NOMO-1 treated with DMSO at 0.1 percent for 48 hours (cell line): Measurements from ENCODE around the gene C1orf56.
A peak's percentile ranks its signal among the peaks of the same experiment; 100 is the strongest.

Experiments
- DNase-seq: peaks from one replicate; lab custom pipeline; 2025; ENCODE audit not compliant: unreplicated experiment; lab: John Stamatoyannopoulos, UW

Gene C1orf56

DNA sequence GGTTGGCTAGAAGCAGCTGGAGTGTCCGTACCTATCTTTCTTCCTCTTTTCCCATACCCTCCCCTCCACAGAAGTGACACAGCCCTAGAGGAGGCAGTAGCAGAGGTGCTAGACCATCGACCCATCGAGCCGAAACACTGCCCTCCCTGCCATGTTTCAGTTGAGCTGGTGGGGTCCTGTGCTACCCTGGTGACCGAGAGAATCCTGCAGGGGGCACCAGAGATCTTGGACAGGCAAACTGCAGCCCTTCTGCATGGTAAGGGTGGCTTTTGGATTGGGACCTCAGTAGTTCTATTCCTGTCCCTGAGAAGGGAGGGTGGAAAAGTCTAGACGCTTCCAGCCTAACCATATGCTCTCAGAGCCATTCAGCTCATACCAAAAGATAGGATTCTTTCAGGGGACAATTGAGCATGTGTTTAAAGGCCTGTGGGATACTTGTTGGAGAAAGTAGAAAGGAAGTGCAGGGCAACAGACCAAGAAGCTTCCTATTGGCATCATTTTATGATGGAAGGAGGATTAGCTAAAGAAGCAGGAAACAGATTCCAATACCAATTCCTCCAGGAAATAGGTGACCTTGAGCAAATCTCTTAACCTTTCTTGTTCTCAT, 22.9 kb upstream of the C1orf56 start:
- DNase-seq: peak; percentile 63

- DNase-seq: no peak
Observed at GRCh38 chr1:151026460-151026859, 21.1 kb upstream of the C1orf56 start.

DNA sequence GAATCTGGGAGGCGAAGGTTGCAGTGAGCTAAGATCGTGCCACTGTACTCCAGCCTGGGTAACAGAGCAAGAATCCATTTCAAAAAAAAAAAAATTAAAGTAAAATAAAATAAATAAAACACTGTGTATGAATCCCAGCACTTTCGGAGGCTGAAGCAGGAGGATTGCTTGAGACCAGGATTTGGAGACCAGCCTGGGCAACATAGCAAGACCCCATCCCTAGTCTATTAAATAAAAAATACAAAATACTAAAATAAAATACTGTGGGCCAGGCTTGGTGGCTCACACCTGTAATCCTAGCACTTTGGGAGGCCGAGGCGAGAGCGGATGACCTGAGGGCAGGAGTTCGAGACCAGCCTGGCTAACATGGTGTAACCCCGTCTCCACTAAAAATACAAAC, 15.4 kb upstream of the C1orf56 start:
- DNase-seq: no peak

DNA sequence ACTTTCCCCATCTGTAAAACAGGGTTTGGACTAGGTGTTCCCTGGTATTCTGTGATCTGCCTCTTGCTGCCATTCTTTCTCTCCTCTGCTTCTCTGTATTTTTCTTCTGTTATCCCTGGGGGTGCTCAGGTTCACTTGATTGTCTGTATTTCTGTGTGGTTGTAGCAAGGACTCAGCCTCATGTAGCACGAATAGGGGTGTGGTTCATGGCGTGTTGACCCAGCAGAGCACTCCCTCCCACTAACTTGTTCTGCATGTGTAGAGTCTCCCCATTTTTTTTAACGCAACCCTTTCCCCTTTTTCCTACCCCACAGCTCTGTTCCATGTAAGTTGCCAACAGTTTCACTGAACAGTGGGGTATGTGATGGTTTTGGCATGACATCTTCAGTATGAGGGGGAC, 12.4 kb upstream of the C1orf56 start:
- no peak for DNase-seq

DNA sequence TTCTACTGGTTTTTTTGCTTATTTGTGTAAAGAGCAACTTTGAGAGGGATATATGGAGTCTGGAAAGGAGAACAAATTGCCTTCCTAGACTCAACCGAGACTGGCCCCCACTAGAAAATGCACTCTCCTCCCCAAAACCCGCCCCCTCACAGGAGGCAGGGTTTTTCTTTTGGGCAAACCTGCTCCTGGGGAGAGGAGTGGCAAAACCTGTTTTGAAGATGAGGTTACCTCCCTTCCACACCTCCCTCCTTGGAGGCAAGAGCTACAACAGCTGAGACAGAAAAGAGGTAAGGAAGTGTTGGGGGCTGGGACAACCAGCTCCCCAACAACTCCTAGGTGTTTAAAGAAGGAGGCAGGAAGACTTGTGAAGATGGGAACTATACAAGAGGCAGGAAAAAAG, 11.2 kb upstream of the C1orf56 start, which contains the start of gene BNIPL:
Gene BNIPL, plus strand, starts transcription at position 231 of the 400 bp plus-strand sequence. Its CDS starts 140 bp downstream, at position 371.
- DNase-seq: no peak

GRCh38 chr1:151037032-151037431, 10.5 kb upstream of the C1orf56 start:
- DNase-seq: no peak

GRCh38 chr1:151039521-151039920, 8.0 kb upstream of the C1orf56 start:
- no peak for DNase-seq

GRCh38 chr1:151043163-151043562, 4.4 kb upstream of the C1orf56 start:
- DNase-seq: no peak

GRCh38 chr1:151047925-151048644, 534 bp downstream of the C1orf56 start:
- peak; percentile 40 for DNase-seq

DNA sequence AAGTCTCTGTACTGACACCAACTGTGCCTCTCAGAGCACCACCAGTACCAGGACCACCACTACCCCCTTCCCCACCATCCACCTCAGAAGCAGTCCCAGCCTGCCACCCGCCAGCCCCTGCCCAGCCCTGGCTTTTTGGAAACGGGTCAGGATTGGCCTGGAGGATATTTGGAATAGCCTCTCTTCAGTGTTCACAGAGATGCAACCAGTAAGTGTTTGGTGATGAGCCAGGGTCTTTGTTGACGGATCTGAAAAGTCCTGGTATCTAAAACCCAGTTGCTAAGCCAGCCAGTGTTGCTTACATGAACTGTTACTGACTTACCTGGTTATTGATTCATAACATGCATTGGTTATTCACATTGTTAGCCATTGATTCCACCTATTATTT, 1.1 kb downstream of the C1orf56 start:
- DNase-seq: no peak

DNA sequence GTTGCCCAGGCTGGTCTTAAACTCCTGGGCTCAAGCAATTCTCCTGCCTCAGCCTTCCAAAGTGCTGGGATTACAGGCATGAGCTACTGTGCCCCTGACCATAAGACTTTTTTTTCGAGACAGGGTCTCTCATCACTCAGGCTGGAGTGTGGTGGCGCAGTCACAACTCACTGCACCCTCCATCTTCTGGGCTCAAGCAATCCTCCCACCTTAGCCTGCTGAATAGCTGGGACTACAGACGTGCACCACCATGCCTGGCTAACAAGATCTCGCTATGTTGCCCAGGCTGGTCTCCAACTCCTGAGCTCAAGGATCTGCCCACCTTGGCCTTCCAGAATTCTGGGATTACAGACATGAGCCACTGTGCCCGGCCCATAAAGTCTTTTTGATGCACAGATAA, 1.9 kb downstream of the C1orf56 start:
- DNase-seq: no peak

DNA sequence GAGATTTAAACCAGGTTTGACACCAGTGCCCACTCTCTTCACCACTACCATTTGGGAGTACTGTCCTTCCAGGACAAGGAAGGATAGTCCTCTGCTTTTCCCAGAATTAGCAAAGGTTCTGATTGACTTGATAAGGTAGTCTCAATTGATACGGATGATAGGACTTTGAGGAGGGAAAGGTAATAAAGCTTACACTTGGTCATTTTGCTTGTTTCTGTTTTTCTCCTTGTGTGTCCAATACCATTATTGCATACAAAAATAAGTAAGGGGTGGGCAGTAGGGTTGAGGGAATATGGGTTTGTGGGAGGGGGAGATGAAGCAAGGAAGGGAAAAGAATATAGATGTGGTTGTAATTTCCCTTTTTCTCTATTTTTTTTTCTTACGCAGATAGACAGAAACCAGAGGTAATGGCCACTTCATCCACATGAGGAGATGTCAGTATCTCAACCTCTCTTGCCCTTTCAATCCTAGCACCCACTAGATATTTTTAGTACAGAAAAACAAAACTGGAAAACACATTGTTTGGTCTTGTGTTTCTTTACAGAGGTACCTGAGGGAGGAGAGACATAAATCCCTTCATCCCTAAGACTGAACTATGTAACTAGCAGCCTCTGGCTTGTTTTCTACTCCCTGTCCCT, 2.6 kb downstream of the C1orf56 start:
- DNase-seq: no peak

DNA sequence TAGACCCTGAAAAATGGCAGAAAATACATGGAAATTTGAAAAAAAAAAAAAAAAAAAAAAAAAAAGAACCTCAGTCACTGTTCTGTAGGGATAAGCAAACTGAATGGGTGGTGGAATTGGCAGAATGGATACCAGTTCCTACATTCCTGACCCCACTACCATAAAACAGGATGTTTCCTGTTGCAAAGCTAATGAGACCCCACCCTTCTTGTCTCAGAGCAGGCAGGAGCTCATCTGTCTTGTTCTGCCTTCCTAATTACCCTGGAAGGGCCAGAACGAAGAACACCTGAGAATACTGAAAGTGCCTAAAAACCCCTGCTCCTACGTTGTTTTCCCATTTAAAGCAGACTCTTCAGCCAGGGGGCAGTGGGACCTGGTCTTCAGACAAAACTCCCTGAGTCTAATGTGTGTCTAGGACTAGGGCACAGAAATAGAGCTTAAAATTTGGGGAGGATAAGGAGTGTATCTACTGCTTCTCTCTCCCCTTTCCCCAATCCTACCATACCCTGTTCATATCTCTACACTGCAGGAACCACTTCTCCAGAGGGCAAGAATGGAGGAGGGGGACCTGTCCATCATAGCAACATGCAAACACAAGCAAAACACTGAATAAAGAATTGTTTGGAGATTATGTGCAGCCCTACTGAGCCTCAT, 3.9 kb downstream of the C1orf56 start:
- DNase-seq: no peak

DNA sequence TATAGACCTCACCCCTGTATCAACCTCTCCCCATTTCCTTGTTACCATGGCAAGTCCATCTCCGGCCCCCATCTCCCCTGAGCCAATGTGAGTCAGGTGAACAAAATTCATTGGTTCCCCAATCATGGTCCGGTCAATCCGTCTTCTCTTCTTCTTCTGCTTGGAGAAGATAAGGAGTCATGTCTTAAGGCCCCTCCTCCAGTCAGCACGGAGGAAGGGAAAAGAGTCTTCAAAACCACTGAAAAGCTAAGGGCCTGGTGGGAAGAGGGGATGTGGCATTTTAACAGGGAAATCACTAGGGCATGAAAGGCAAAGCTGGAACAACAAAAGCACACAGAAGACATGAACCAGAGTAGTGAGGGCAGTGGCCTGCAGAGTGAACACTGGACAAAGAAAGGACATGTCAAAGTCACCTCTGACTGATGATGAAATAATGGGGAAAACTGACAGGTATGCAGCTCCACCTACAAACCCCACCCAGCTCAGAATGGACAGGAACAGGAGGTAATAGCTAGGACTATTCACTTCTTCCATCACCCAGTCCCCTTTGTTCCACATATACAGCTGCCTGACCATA, 7.5 kb downstream of the C1orf56 start:
- no peak for DNase-seq

- DNase-seq: no peak
Observed at GRCh38 chr1:151055581-151055980, 8.0 kb downstream of the C1orf56 start.

DNA sequence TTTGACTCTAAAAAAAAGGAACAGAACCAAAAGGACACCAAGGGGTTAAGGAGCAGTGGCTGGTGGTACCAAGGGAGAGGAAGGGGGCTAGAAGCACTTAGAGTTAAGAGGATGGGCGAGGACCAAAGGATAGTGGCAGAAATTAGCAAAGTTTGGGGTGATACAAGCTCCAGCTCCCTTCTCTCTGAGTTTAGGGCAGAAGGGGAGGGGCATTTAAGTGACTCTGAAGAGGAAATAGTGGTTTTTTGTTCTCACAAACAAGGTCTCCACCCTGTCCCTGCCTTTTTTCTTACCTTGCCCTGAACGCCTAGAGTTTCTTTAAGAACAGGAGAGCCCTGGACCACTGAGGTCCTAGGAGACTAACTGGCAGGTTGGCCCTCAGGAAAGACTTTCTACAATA, 8.6 kb downstream of the C1orf56 start:
- peak; percentile 29 for DNase-seq

GRCh38 chr1:151058692-151059091, 11.1 kb downstream of the C1orf56 start:
- no peak for DNase-seq

- peak; percentile 83 for DNase-seq
Observed at GRCh38 chr1:151059109-151060006, 11.8 kb downstream of the C1orf56 start, which contains the start of gene CDC42SE1. CDC42SE1 (minus strand) TSS chr1:151059622; CDS start chr1:151055730, 3,892 bp downstream.

GRCh38 chr1:151060007-151060656, 12.6 kb downstream of the C1orf56 start, which contains the start of gene MLLT11:
MLLT11 (plus strand) TSS chr1:151060397; CDS start chr1:151067225, 6,828 bp downstream.
- DNase-seq: no peak
